Lower leg skin (tissue), 3 donors: ENCODE results near the gene KRT7.

ENCODE experiments used
- POLR2A ChIP-seq, 2 donors: fragments of 450-650 bp; IDR thresholded peaks; one replicate each; pipeline ENCODE4 v1.6.1; 2016 to 2017; ENCODE audit warnings: antibody characterized with exemption in 2 of 2, mild to moderate bottlenecking in 1 of 2, moderate library complexity in 1 of 2
- TF ChIP-seq, protein P1 (sequence below), 3 donors: fragments of 450-650 bp; IDR thresholded peaks; one replicate each; pipeline ENCODE4 v1.5.1; 2016; ENCODE audit warnings: antibody characterized with exemption in 3 of 3, mild to moderate bottlenecking in 3 of 3, moderate library complexity in 2 of 3

DNA sequence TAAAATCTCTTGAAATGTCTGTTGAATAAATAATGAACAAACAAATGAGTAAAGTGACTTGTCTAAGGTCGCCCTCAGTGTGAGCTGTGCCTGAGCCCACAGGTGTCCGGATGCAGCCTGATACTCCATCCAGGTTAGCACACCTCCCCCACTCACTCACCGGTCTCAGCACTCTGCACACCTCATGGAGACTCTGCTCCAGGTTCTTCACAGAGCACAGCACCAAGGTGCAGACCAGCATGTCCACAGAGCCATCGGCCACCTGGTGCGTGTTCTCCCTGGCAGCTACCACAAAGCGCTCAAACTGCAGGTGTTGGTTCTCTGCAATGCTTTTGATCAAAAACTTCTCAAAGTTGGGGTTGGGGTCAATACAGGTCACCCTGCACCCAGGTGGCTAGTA, 4.1 kb upstream of the KRT7 start:
- TF ChIP-seq, protein P1, sequence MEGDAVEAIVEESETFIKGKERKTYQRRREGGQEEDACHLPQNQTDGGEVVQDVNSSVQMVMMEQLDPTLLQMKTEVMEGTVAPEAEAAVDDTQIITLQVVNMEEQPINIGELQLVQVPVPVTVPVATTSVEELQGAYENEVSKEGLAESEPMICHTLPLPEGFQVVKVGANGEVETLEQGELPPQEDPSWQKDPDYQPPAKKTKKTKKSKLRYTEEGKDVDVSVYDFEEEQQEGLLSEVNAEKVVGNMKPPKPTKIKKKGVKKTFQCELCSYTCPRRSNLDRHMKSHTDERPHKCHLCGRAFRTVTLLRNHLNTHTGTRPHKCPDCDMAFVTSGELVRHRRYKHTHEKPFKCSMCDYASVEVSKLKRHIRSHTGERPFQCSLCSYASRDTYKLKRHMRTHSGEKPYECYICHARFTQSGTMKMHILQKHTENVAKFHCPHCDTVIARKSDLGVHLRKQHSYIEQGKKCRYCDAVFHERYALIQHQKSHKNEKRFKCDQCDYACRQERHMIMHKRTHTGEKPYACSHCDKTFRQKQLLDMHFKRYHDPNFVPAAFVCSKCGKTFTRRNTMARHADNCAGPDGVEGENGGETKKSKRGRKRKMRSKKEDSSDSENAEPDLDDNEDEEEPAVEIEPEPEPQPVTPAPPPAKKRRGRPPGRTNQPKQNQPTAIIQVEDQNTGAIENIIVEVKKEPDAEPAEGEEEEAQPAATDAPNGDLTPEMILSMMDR (IDR thresholded peaks at IDR 0.05): no peak
- TF ChIP-seq POLR2A (IDR thresholded peaks at IDR 0.05): no peak
